BLaER1 treated with 17β-estradiol and CSF1 and Interleukin-3, amounts not matched to agents 10 nM and 100 nM (cell line): Measurements from ENCODE around the gene MESP2.

ENCODE experiments used
- H3K27ac ChIP-seq, 11 experiments: shearing (Covaris generic); formaldehyde crosslinking; 2 replicates each; pipeline ENCODE4 v1.8.1; 2022
- H3K27me3 ChIP-seq, 11 experiments: shearing (Covaris generic); formaldehyde crosslinking; 2 replicates each; pipeline ENCODE4 v1.8.1; 2022
- H3K36me3 ChIP-seq, 11 experiments: shearing (Covaris generic); formaldehyde crosslinking; 2 replicates each; pipeline ENCODE4 v1.8.1; 2022
- H3K4me1 ChIP-seq, 10 experiments: shearing (Covaris generic); formaldehyde crosslinking; 2 replicates each; pipeline ENCODE4 v1.8.1; 2022
- H3K4me2 ChIP-seq, 11 experiments: shearing (Covaris generic); formaldehyde crosslinking; 2 replicates each; pipeline ENCODE4 v1.8.1; 2022
- H3K4me3 ChIP-seq, 10 experiments: shearing (Covaris generic); formaldehyde crosslinking; 2 replicates each; pipeline ENCODE4 v1.8.1; 2022
- H3K9ac ChIP-seq, 11 experiments: shearing (Covaris generic); formaldehyde crosslinking; 2 replicates each; pipeline ENCODE4 v1.8.1; 2022
- H3K9me3 ChIP-seq, 11 experiments: shearing (Covaris generic); formaldehyde crosslinking; replicated peaks in 1 of 11; 2 replicates each; pipeline ENCODE4 v1.8.1; 2022
- H4K20me1 ChIP-seq, 11 experiments: shearing (Covaris generic); formaldehyde crosslinking; 2 replicates each; pipeline ENCODE4 v1.8.1; 2022
- Cebpa-rat ChIP-seq, 11 experiments: shearing (Covaris generic); IDR thresholded peaks; 2 replicates each; pipeline ENCODE4 v1.8.1; 2022

MESP2 gene

GRCh38 chr15:89822951-89823711, 47.0 kb downstream of the MESP2 start:
- Histone ChIP-seq H4K20me1 (peaks cover 0 to 4% (median 0%) of the 10 kb centered on the region in 11 experiments; a peak in 2 of 22 replicates), H3K27ac (peak overlapping the region in 5 of 11 experiments; percentile 26 to 84 (median 77); a peak in 9 of 22 replicates), H3K4me3 (no peak overlapping the region), H3K4me1 (peaks cover 30 to 75% (median 48%) of the 10 kb centered on the region in 10 experiments), H3K36me3 (no peaks in the 10 kb centered on the region), H3K27me3 (peaks cover 0 to 15% (median 0%) of the 10 kb centered on the region in 11 experiments; a peak in 4 of 22 replicates), H3K9ac (peak overlapping the region in 5 of 11 experiments; percentile 13 to 58 (median 39); a peak in 5 of 22 replicates), H3K9me3 (no peaks in the 10 kb centered on the region), H3K4me2 (peak overlapping the region; percentile 60 to 90 (median 79))
- no peak for TF ChIP-seq Cebpa-rat (IDR thresholded peaks at IDR 0.05)

DNA sequence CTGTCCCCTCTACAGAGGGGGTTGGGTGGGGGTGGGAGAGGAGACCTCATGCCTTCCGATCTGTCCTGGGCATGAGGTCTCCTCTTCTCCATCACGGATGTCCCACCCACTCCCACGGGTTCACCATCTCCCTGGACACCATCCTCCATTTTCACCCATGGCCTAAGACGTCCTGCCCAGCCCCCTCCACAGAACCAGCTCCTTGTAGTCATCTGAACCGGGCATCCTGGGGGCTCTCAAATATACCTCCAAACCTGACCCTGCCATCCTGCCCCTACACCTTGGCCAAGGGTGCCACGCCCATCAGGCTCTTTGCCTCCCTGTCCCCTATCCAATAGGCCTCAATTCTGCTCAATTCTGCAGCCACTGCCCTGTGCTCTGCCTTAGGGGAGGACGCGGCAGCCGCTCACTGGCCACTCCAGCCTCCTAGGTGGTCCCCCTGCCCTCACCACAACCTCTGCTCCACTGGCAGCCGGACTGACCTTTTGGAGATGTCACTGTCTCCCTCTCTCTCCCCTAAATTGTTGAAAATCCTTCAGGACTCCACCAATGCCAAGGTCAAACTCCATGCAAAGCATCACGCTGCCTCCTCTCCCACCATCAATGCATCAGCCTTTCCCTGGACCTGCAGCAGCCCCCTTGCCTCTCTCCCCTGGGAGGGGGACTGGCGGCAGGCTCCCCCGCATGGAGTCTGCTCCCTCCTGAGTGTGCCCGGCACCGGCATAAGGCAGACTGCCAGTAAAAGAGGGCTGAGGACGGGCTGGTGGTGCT, 47.9 kb downstream of the MESP2 start:
- H3K4me2 ChIP-seq = peak overlapping the region; percentile 60 to 90 (median 79)
- no peak for TF ChIP-seq Cebpa-rat (IDR thresholded peaks at IDR 0.05)
- H3K4me3 ChIP-seq = no peak overlapping the region
- H3K27me3 ChIP-seq = peaks cover 0 to 15% (median 0%) of the 10 kb centered on the region in 11 experiments; a peak in 4 of 22 replicates
- H3K36me3 ChIP-seq = no peaks in the 10 kb centered on the region
- peaks cover 0 to 12% (median 0%) of the 10 kb centered on the region in 11 experiments; a peak in 6 of 22 replicates for H4K20me1 ChIP-seq
- H3K4me1 ChIP-seq = peaks cover 30 to 84% (median 48%) of the 10 kb centered on the region in 10 experiments
- H3K9me3 ChIP-seq = no peaks in the 10 kb centered on the region
- H3K9ac ChIP-seq = peak overlapping the region in 4 of 11 experiments; percentile 13 to 61 (median 56); a peak in 7 of 22 replicates
- peak overlapping the region in 7 of 11 experiments; percentile 41 to 84 (median 67); a peak in 13 of 22 replicates for H3K27ac ChIP-seq

DNA sequence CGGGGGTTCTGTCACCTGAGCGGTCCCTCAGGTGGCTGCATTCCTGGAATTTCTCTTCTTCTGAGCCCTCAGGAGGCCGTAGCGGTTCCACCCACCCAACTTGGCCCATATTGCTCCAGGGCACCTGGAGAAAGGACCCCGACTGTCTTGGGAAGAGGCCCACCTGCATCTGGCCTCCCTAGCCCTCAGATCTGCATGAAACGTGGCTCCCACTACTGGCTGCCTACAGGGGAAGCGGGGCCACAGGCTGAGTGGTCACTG, 48.4 kb downstream of the MESP2 start:
- Histone ChIP-seq H3K9me3 (no peaks in the 10 kb centered on the region), H3K27ac (peak overlapping the region in 8 of 11 experiments; percentile 20 to 84 (median 64); a peak in 14 of 22 replicates), H3K4me1 (peaks cover 30 to 89% (median 48%) of the 10 kb centered on the region in 10 experiments), H3K36me3 (no peaks in the 10 kb centered on the region), H3K4me2 (peak overlapping the region in 9 of 11 experiments; percentile 54 to 90 (median 79); a peak in 15 of 22 replicates), H4K20me1 (peaks cover 0 to 17% (median 3%) of the 10 kb centered on the region in 11 experiments; a peak in 10 of 22 replicates), H3K27me3 (peaks cover 0 to 15% (median 0%) of the 10 kb centered on the region in 11 experiments; a peak in 4 of 22 replicates), H3K9ac (peak overlapping the region in 4 of 11 experiments; percentile 33 to 61 (median 56); a peak in 8 of 22 replicates), H3K4me3 (no peak overlapping the region)
- TF ChIP-seq Cebpa-rat (IDR thresholded peaks at IDR 0.05) = no peak

- Histone ChIP-seq H3K9ac (peak overlapping the region in 4 of 11 experiments; percentile 33 to 64 (median 58); a peak in 8 of 22 replicates), H3K36me3 (no peaks in the 10 kb centered on the region)
These were observed 49.3 kb downstream of the MESP2 start for GRCh38 chr15:89825271-89825940.

GRCh38 chr15:89826671-89827655, 50.8 kb downstream of the MESP2 start:
- Histone ChIP-seq H3K9ac (no peak overlapping the region), H3K4me1 (peaks cover 35 to 95% (median 46%) of the 10 kb centered on the region in 10 experiments), H3K36me3 (0 out of 22 replicates have a peak, but pooled peaks cover 0 to 9% (median 0%) of the 10 kb centered on the region in 11 experiments), H3K4me3 (no peak overlapping the region), H3K9me3 (no peaks in the 10 kb centered on the region), H4K20me1 (peaks cover 0 to 30% (median 9%) of the 10 kb centered on the region in 11 experiments; a peak in 13 of 22 replicates), H3K27me3 (peaks cover 0 to 11% (median 0%) of the 10 kb centered on the region in 11 experiments; a peak in 4 of 22 replicates), H3K27ac (peak overlapping the region in 3 of 11 experiments; percentile 35 to 50 (median 40); a peak in 5 of 22 replicates), H3K4me2 (peak overlapping the region in 5 of 11 experiments; percentile 6 to 50 (median 26); a peak in 5 of 22 replicates)
- no peak for TF ChIP-seq Cebpa-rat (IDR thresholded peaks at IDR 0.05)

More at GRCh38 chr15:89825271-89825940, 49.3 kb downstream of the MESP2 start:
- no peak overlapping the region for H3K4me3 ChIP-seq
- H3K9me3 ChIP-seq = no peaks in the 10 kb centered on the region
- peak overlapping the region in 9 of 11 experiments; percentile 20 to 84 (median 60); a peak in 14 of 22 replicates for H3K27ac ChIP-seq
- H3K27me3 ChIP-seq = peaks cover 0 to 15% (median 0%) of the 10 kb centered on the region in 11 experiments; a peak in 4 of 22 replicates
- peak in 8 of 11 experiments; percentile 22 to 85 (median 75); a peak in 12 of 22 replicates for TF ChIP-seq Cebpa-rat (IDR thresholded peaks at IDR 0.05)
- H3K4me1 ChIP-seq = peaks cover 30 to 97% (median 48%) of the 10 kb centered on the region in 10 experiments
- H3K4me2 ChIP-seq = peak overlapping the region in 10 of 11 experiments; percentile 36 to 88 (median 73); a peak in 20 of 22 replicates
- peaks cover 0 to 22% (median 7%) of the 10 kb centered on the region in 11 experiments; a peak in 12 of 22 replicates for H4K20me1 ChIP-seq

- Histone ChIP-seq H3K4me2 (peak overlapping the region in 4 of 11 experiments; percentile 13 to 56 (median 46); a peak in 7 of 22 replicates), H3K27ac (peak overlapping the region in 4 of 11 experiments; percentile 6 to 50 (median 22); a peak in 4 of 22 replicates), H3K36me3 (peaks cover 1 to 17% (median 4%) of the 10 kb centered on the region in 11 experiments; a peak in 14 of 22 replicates), H3K9ac (0 out of 22 replicates have a peak overlapping the region, but pooled peaks of 1 of the 11 experiments have one; percentile 22), H3K27me3 (peaks cover 0 to 6% (median 0%) of the 10 kb centered on the region in 11 experiments; a peak in 2 of 22 replicates), H4K20me1 (peaks cover 0 to 30% (median 10%) of the 10 kb centered on the region in 11 experiments; a peak in 13 of 22 replicates), H3K4me3 (no peak overlapping the region), H3K9me3 (no peaks in the 10 kb centered on the region), H3K4me1 (peaks cover 26 to 87% (median 38%) of the 10 kb centered on the region in 10 experiments)
- TF ChIP-seq Cebpa-rat (IDR thresholded peaks at IDR 0.05) = no peak
These were observed 51.7 kb downstream of the MESP2 start for GRCh38 chr15:89827829-89828228.
